ENCODE measurements around the gene CACNA1C.

DNA sequence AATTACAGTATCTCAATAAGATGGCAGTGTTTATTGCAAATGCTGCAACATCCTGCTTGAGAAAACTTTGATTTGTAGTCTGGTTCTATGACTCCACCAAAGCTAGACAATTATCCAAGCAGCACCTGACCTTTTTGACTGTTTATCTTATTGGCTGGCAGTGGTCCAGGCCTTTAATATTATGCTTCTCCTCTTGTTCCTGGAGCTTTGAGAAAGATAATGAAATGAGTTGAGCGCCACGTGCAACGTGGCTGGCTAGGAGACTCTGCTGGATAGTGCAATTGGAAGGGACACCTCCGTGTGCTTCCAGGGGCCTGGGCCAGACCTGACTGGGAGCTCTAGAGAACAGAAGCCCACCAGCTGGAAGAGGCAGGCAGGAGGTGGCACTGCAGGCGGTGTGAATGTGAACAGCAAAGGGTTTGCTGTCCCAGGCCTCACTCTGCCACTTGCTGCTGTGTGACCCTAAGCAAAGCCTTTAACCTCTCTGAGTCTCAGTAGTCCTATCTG lies 349.3 kb downstream of the CACNA1C start:
- TF ChIP-seq, protein P1, sequence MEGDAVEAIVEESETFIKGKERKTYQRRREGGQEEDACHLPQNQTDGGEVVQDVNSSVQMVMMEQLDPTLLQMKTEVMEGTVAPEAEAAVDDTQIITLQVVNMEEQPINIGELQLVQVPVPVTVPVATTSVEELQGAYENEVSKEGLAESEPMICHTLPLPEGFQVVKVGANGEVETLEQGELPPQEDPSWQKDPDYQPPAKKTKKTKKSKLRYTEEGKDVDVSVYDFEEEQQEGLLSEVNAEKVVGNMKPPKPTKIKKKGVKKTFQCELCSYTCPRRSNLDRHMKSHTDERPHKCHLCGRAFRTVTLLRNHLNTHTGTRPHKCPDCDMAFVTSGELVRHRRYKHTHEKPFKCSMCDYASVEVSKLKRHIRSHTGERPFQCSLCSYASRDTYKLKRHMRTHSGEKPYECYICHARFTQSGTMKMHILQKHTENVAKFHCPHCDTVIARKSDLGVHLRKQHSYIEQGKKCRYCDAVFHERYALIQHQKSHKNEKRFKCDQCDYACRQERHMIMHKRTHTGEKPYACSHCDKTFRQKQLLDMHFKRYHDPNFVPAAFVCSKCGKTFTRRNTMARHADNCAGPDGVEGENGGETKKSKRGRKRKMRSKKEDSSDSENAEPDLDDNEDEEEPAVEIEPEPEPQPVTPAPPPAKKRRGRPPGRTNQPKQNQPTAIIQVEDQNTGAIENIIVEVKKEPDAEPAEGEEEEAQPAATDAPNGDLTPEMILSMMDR (conservative IDR thresholded peaks at IDR 0.05 in 1 of 2, IDR thresholded peaks at IDR 0.05 in 1 of 2; ENCODE audit: extremely low read depth in 1 of 2, insufficient read depth in 1 of 2, low read depth in 1 of 2, low read length in 2 of 2) = no peak
- TF ChIP-seq EZH2 (IDR thresholded peaks at IDR 0.05; ENCODE audit: borderline replicate concordance, low read length) = no peak
